HG03139 (cell line): ENCODE measurements around the gene XYLT2.

Experiments used
- ATAC-seq: cut with Tn5 transposase; IDR thresholded peaks from one replicate; pipeline ENCODE4 v1.9.1; 2021; ENCODE audit not compliant: unreplicated experiment

XYLT2 gene

GRCh38 chr17:50363217-50364060, 17.5 kb downstream of the XYLT2 start:
- no peak for ATAC-seq

- no peak for ATAC-seq
Observed at GRCh38 chr17:50364061-50364458, 18.1 kb downstream of the XYLT2 start.

- no peak for ATAC-seq
Observed at GRCh38 chr17:50364715-50365114, 18.8 kb downstream of the XYLT2 start.

GRCh38 chr17:50365165-50365564, 19.2 kb downstream of the XYLT2 start:
- ATAC-seq = no peak

GRCh38 chr17:50365649-50366393, 19.9 kb downstream of the XYLT2 start:
- no peak for ATAC-seq

GRCh38 chr17:50367401-50367800, 21.5 kb downstream of the XYLT2 start:
- ATAC-seq = no peak

- ATAC-seq = no peak
Observed at GRCh38 chr17:50370052-50370451, 24.1 kb downstream of the XYLT2 start.

GRCh38 chr17:50371526-50371925, 25.6 kb downstream of the XYLT2 start:
- ATAC-seq = no peak

GRCh38 chr17:50372222-50372757, 26.4 kb downstream of the XYLT2 start:
- ATAC-seq = no peak

- peak; percentile 77 for ATAC-seq
Observed at GRCh38 chr17:50372758-50373556, 27.0 kb downstream of the XYLT2 start, which contains the start of the genes EME1 and MRPL27. TSS of gene EME1 (plus strand) at chr17:50373229. CDS start at chr17:50375209, 1,980 bp downstream. TSS of gene MRPL27 (minus strand) at chr17:50373184. CDS start at chr17:50373170, 14 bp downstream.

GRCh38 chr17:50373705-50374104, 27.8 kb downstream of the XYLT2 start:
- no peak for ATAC-seq

GRCh38 chr17:50375858-50376538, 30.1 kb downstream of the XYLT2 start:
- no peak for ATAC-seq

- ATAC-seq = no peak
Observed at GRCh38 chr17:50379351-50380132, 33.6 kb downstream of the XYLT2 start.

- no peak for ATAC-seq
Observed at GRCh38 chr17:50380369-50381259, 34.7 kb downstream of the XYLT2 start.

- no peak for ATAC-seq
Observed at GRCh38 chr17:50381260-50381815, 35.4 kb downstream of the XYLT2 start.

- ATAC-seq = no peak
Observed at GRCh38 chr17:50381920-50382319, 36.0 kb downstream of the XYLT2 start.

GRCh38 chr17:50382931-50383330, 37.0 kb downstream of the XYLT2 start:
- no peak for ATAC-seq

- no peak for ATAC-seq
Observed at GRCh38 chr17:50386510-50386909, 40.6 kb downstream of the XYLT2 start.
